GM12892 (cell line): ENCODE results near the gene OR1F1.

Experiments used
- POLR2A ChIP-seq: IDR thresholded peaks from 2 replicates; pipeline ENCODE4 v1.6.1; 2011; ENCODE audit warnings: low read depth, low read length, control low read depth
- POLR2AphosphoS5 ChIP-seq: IDR thresholded peaks from 2 replicates; pipeline ENCODE4 v1.6.1; 2011; ENCODE audit warnings: low read depth, low read length, control low read depth
- TAF1 ChIP-seq: IDR thresholded peaks from 2 replicates; pipeline ENCODE4 v1.6.1; 2011; ENCODE audit warnings: low read depth, mild to moderate bottlenecking, control low read depth, low read length, borderline replicate concordance

- TF ChIP-seq POLR2A (no peak), POLR2AphosphoS5 (no peak), TAF1 (no peak)
Observed at GRCh38 chr16:3241761-3242160, 53.8 kb downstream of the OR1F1 start.
